Epithelial cell of proximal tubule (primary cell): ENCODE measurements around the gene BATF2. TPM values are rescaled to one million over a fixed set of nuclear protein-coding genes. Genes with fewer than 3 reads are reported as not detected.

Experiments used
- DNase-seq: peaks from one replicate; pipeline ENCODE4 v3.0.0-alpha.2; 2011; ENCODE audit warnings: low read depth
- H3K4me3 ChIP-seq: 2 replicates; pipeline ENCODE4 v1.5.1; 2011; ENCODE audit warnings: low read depth, mild to moderate bottlenecking, low read length
- total RNA-seq: library from RNA; depleted of rRNA; stranded (reverse); fragments of >200 nt; gene quantifications from 2 replicates; pipeline ENCODE4 v1.2.3, GENCODE V29; 2015
- TF ChIP-seq, protein P1 (sequence below): conservative IDR thresholded peaks from 2 replicates; pipeline ENCODE4 v1.5.1; 2012; ENCODE audit warnings: low read depth, mild to moderate bottlenecking, low read length

Gene BATF2
- total RNA-seq, 1 donor from 2014 or later: 0.35 TPM

DNA sequence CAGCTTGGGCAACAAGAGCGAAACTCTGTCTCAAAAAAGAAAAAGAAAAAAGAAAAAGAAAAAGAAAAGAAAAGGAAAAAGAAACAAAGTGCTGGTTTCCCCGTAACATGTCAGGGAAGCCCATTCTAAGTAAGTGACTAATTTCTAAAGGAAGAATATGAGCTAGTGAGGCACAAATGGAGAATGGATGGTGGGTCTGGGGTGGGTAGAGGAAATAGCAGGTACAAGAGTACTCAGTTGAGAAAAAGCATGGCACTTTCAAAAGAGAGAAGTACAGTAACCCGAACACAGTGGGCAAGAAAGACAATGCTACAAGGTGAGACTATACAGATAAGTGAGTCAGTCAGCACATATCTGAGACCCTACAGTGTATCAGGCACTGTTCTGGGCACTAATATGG, 29.4 kb downstream of the BATF2 start:
- no peak for DNase-seq
- H3K4me3 ChIP-seq: no peak overlapping the region
- TF ChIP-seq, protein P1, sequence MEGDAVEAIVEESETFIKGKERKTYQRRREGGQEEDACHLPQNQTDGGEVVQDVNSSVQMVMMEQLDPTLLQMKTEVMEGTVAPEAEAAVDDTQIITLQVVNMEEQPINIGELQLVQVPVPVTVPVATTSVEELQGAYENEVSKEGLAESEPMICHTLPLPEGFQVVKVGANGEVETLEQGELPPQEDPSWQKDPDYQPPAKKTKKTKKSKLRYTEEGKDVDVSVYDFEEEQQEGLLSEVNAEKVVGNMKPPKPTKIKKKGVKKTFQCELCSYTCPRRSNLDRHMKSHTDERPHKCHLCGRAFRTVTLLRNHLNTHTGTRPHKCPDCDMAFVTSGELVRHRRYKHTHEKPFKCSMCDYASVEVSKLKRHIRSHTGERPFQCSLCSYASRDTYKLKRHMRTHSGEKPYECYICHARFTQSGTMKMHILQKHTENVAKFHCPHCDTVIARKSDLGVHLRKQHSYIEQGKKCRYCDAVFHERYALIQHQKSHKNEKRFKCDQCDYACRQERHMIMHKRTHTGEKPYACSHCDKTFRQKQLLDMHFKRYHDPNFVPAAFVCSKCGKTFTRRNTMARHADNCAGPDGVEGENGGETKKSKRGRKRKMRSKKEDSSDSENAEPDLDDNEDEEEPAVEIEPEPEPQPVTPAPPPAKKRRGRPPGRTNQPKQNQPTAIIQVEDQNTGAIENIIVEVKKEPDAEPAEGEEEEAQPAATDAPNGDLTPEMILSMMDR: no peak

DNA sequence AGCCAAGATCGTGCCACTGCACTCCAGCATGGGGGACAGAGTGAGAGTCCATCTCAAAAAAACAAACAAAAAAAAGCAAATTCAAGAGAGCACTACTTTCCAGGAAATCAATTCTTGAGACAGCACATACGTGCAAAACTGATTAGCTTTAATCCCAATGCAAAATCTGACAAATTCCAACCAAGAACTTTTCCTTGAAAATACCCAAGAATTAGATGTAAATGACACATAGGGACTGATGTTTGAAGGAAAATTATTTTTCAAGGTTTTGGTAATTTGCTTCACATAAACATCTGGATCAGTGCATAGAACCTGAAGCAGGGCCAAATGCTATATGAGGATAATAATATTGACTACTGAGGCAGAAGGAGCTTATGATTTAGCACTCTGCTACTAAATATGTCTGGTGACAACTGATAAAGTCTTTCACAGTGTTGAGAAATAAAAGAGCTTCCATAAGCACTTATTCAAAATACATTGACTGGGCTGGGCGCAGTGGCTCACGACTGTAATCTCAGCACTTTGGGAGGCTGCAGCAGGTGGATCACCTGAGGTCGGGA, 33.6 kb downstream of the BATF2 start:
- no peak overlapping the region for H3K4me3 ChIP-seq
- TF ChIP-seq, protein P1: no peak
- DNase-seq: no peak

DNA sequence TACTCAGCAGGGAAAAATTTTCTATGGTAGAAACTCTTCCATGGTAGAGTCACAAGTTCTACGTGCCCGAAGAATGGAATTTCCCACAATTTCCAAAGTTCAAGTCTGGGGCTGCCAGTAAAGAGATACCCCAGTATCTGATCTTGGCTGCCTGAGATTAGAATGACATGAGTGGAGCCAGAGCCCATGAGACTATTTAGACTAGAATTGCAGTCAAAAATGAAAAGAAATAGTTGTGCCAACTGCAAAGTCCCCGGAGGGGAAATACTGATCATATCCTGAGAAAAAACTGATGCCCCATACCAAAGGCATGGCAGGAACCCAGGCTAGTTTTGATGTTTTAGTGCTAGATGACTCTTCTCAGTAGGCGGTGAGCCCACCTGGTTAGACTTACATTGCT, 36.1 kb downstream of the BATF2 start:
- H3K4me3 ChIP-seq: no peak overlapping the region
- DNase-seq: no peak
- TF ChIP-seq, protein P1: no peak

DNA sequence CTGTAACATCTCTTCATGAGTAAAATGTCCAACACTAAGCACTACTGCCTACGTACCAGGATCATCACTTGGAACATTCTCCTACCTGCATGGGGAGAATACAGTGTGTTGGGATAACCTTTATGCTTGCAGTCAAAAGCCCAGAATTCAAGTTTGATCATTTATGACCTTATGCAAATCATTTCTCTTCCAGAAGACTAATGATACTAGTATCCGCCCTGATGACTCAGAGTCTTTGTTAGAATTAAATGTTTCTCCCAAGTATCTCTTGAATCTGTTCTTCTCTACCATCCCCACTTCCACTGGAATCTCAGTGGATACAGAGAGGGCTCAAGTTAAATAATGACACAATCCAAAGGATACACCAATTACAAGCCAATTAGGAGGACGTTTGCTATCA, 37.3 kb downstream of the BATF2 start:
- TF ChIP-seq, protein P1: no peak
- no peak overlapping the region for H3K4me3 ChIP-seq
- no peak for DNase-seq

DNA sequence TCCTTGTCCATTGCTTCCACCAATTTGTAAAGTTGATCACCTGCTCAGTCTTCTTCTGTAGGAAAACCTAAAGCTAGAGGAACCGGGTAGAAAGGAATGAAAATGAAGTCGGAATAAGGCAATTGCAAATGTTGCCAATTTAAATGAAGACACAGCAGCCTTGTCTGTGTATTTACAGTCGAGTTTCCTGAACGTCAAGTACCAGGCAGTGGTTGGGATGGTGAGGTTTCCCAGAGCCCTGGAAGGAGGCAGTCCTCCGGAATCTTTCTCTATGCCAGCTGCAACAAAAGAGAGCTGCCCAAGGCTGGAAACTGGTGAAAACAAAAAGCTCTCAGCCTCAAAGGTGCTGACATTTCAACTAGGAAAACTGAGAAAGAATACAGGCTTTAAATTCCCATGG, 42.6 kb downstream of the BATF2 start:
- H3K4me3 ChIP-seq: no peak overlapping the region
- DNase-seq: no peak
- TF ChIP-seq, protein P1: no peak

DNA sequence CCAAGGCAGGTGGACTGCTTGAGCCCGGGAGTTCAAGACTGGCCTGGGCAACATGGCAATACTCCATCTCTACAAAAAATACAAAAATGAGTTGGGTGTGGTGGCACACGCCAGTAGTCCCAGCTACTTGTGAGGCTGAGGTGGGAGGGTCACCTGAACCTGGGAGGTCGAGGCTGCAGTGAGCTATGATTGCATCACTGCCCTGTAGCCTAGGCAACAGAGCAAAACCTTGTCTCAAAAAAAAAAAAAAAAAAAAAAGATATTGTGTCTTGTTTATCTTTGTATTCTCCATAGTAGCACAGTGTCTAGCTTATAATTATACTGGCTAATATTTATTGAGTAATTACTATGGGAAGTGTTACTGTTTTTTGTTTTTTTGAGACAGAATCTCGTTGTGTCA, 45.2 kb downstream of the BATF2 start:
- H3K4me3 ChIP-seq: no peak overlapping the region
- TF ChIP-seq, protein P1: no peak
- DNase-seq: no peak

DNA sequence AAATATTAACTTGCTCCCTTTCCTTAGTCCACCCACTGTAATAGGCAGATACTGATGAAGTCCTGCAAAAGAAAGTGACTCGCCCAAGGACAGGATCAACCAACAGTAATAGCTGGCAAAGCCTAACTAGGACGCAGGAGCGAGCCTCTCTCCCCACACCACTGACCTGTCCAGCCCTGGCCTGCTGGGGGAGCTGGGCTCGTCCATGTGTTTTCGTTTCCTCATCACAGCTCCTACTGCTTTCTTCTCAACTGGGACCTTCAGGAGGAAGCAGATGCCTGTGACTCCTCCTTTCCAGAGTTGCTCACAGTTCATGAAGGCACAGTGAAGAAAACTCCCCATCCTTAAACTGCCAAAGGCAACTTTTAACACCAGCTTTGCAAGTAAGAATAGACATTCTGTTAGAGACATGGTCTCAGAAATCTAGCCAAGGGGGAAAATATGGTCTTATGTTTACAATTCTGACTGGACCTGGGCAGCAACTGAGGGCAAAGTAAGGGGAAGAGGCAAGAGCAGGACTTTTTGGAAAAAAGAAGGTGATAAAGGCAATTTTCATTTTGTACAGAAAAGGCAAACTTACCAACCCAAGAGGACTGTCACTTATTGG, 49.5 kb downstream of the BATF2 start:
- DNase-seq: no peak
- TF ChIP-seq, protein P1: peak; percentile 31
- no peak overlapping the region for H3K4me3 ChIP-seq
